SK-N-SH (cell line): Measurements from ENCODE around the gene IGHMBP2. TPM values are rescaled to one million over a fixed set of nuclear protein-coding genes. Genes with fewer than 3 reads are reported as not detected.

Experiments
- CTCF ChIA-PET: fragments of 300-600, 350-600 bp; formaldehyde crosslinking; extraction: SDS; loops from one replicate; lab custom pipeline; 2021; lab: Yijun Ruan, JAX
- POLR2A ChIA-PET: fragments of 350-600 bp; sonication (Branson Sonifier 250); formaldehyde crosslinking; extraction: SDS; loops from one replicate; lab custom pipeline; 2020; ENCODE audit warnings: antibody characterized with exemption, inconsistent platforms; lab: Yijun Ruan, JAX
- DNase-seq: peaks from one replicate; pipeline ENCODE4 v3.0.0; 2012
- H2AFZ ChIP-seq: fragments of 200-600 bp; sonication (generic); 2 replicates; pipeline ENCODE4 v1.8.1; 2016; ENCODE audit warnings: antibody characterized with exemption, mild to moderate bottlenecking, low read depth
- H3F3A ChIP-seq: fragments of 200-600 bp; sonication (generic); replicated peaks from 2 replicates; pipeline ENCODE3; 2016; ENCODE audit warnings: antibody characterized with exemption, mild to moderate bottlenecking; ENCODE audit not compliant: insufficient read depth
- H3K27ac ChIP-seq, 2 experiments: fragments of 200-500 bp in 1 of 2; fragments of 200-600 bp in 1 of 2; sonication (Bioruptor generic) in 1 of 2; sonication (generic), shearing (Covaris generic) in 1 of 2; 2 replicates each; pipeline versions ENCODE4 v1.5.1 to v1.6.1; 2014 to 2016; ENCODE audit warnings: low read depth in 2 of 2, inconsistent platforms in 1 of 2, low read length in 1 of 2, mild to moderate bottlenecking in 1 of 2, mixed read lengths in 1 of 2
- H3K27me3 ChIP-seq: fragments of 200-600 bp; sonication (generic), shearing (Covaris generic); 2 replicates; pipeline ENCODE4 v1.6.1; 2016; ENCODE audit warnings: mixed run types; ENCODE audit not compliant: insufficient read depth
- H3K36me3 ChIP-seq, 2 experiments: fragments of 200-500 bp in 1 of 2; fragments of 200-600 bp in 1 of 2; sonication (Bioruptor generic) in 1 of 2; sonication (generic) in 1 of 2; replicated peaks in 1 of 2; 2 replicates each; pipeline versions ENCODE3 to v1.5.1; 2014 to 2016; ENCODE audit warnings: low read length in 1 of 2, mild to moderate bottlenecking in 1 of 2; ENCODE audit not compliant: insufficient read depth in 2 of 2, control insufficient read depth in 1 of 2
- H3K4me1 ChIP-seq, 2 experiments: fragments of 200-500 bp in 1 of 2; fragments of 200-600 bp in 1 of 2; sonication (Bioruptor generic) in 1 of 2; sonication (generic), shearing (Covaris generic) in 1 of 2; 2 replicates each; pipeline versions ENCODE4 v1.5.1 to v1.6.1; 2014 to 2016; ENCODE audit warnings: low read depth in 1 of 2, low read length in 1 of 2, mixed run types in 1 of 2; ENCODE audit not compliant: insufficient read depth in 2 of 2, control insufficient read depth in 1 of 2
- H3K4me2 ChIP-seq: fragments of 200-600 bp; sonication (generic), shearing (Covaris generic); 2 replicates; pipeline ENCODE4 v1.6.1; 2017; ENCODE audit warnings: mixed run types
- H3K4me3 ChIP-seq, 2 experiments: fragments of 200-500 bp in 1 of 2; fragments of 200-600 bp in 1 of 2; sonication (Bioruptor generic) in 1 of 2; sonication (generic), shearing (Covaris generic) in 1 of 2; 2 replicates each; pipeline versions ENCODE4 v1.5.1 to v1.8.1; 2014 to 2016; ENCODE audit warnings: low read depth in 2 of 2, inconsistent platforms in 1 of 2, low read length in 1 of 2, mild to moderate bottlenecking in 1 of 2, mixed read lengths in 1 of 2, moderate library complexity in 1 of 2
- H3K79me2 ChIP-seq: fragments of 200-600 bp; sonication (generic); 2 replicates; pipeline ENCODE4 v1.8.1; 2017; ENCODE audit warnings: mild to moderate bottlenecking; ENCODE audit not compliant: insufficient read depth
- H3K9ac ChIP-seq: fragments of 200-600 bp; sonication (generic); 2 replicates; pipeline ENCODE4 v1.6.1; 2017; ENCODE audit warnings: mixed run types
- H3K9me2 ChIP-seq: fragments of 200-600 bp; sonication (generic); 2 replicates; pipeline ENCODE4 v1.6.1; 2017; ENCODE audit warnings: mixed run types
- H3K9me3 ChIP-seq: fragments of 200-600 bp; sonication (generic); 2 replicates; pipeline ENCODE4 v1.6.1; 2017; ENCODE audit warnings: mixed run types, mild to moderate bottlenecking, moderate library complexity
- H4K20me1 ChIP-seq: fragments of 200-600 bp; sonication (generic); 2 replicates; pipeline ENCODE4 v1.6.1; 2017; ENCODE audit warnings: mild to moderate bottlenecking, mixed run types; ENCODE audit not compliant: insufficient read depth
- FOXJ3 ChIP-seq: sonication (generic); formaldehyde crosslinking; IDR thresholded peaks from 2 replicates; pipeline ENCODE4 v1.5.1; 2020; ENCODE audit warnings: mild to moderate bottlenecking, missing genetic modification reagents
- GABPA ChIP-seq: IDR thresholded peaks from 2 replicates; pipeline ENCODE4 v1.4.0; 2012; ENCODE audit warnings: low read depth, mild to moderate bottlenecking
- JUND ChIP-seq: IDR thresholded peaks from 2 replicates; pipeline ENCODE4 v1.4.0; 2012
- MAX ChIP-seq: IDR thresholded peaks from 2 replicates; pipeline ENCODE4 v1.4.0; 2012; ENCODE audit warnings: low read depth
- MEF2A ChIP-seq: IDR thresholded peaks from 2 replicates; pipeline ENCODE4 v1.4.0; 2012; ENCODE audit warnings: low read depth, borderline replicate concordance
- NFIC ChIP-seq: IDR thresholded peaks from 2 replicates; pipeline ENCODE4 v1.4.0; 2012; ENCODE audit warnings: borderline replicate concordance
- NRF1 ChIP-seq: IDR thresholded peaks from 2 replicates; pipeline ENCODE4 v1.6.1; 2012; ENCODE audit warnings: low read depth, mild to moderate bottlenecking, low read length
- RAD21 ChIP-seq: IDR thresholded peaks from 2 replicates; pipeline ENCODE4 v1.6.1; 2012; ENCODE audit warnings: mild to moderate bottlenecking, low read length
- TAF1 ChIP-seq: IDR thresholded peaks from 2 replicates; pipeline ENCODE4 v1.6.1; 2012; ENCODE audit warnings: low read depth, mild to moderate bottlenecking, low read length, moderate library complexity, borderline replicate concordance
- TEAD4 ChIP-seq: IDR thresholded peaks from 2 replicates; pipeline ENCODE4 v1.4.0; 2012; ENCODE audit warnings: mild to moderate bottlenecking, borderline replicate concordance; ENCODE audit not compliant: insufficient read depth
- WGBS: methylation state at CpG from one replicate; pipeline ENCODE4 v1.1.6; 2017; ENCODE audit warnings: low lambda C conversion rate; 5-methylcytosine and 5-hydroxymethylcytosine counted together
- polyA plus RNA-seq, 3 experiments: library from polyadenylated mRNA; depleted of rRNA; stranded (reverse); fragments of >200 nt; gene quantifications; 2 replicates each; pipeline ENCODE4 v1.2.3, GENCODE V29; 2012
- TF ChIP-seq, protein P1 (sequence below): IDR thresholded peaks from 2 replicates; pipeline ENCODE4 v1.6.1; 2012; ENCODE audit warnings: mild to moderate bottlenecking, low read depth, low read length, moderate library complexity

IGHMBP2 gene
- polyA plus RNA-seq, 1 of the 3 experiments (the other 2 are of a cell fraction): 9.0 TPM

DNA sequence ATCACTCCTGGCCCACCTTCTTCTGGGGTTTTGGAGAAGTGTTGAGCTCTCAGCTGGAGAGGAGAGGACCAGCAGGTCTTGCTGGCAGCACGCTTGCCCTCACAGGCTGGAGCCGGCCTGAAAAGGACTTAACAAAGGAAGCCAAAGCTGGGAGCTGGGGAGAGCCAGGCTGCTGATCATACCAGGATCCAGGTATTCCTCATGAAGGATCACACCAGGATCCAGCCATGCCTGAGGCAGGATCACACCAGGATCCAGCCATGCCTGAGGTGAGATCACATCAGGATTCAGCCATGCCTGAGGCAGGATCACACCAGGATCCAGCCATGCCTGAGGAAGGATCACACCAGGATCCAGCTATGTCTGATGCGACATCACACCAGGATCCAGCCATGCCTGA is 60.1 kb downstream of the IGHMBP2 start:
- no peaks in the 10 kb centered on the region for H3K79me2 ChIP-seq
- H2AFZ ChIP-seq: no peak overlapping the region
- H3K4me2 ChIP-seq: no peak overlapping the region
- no peak overlapping the region for H3K27ac ChIP-seq
- no peaks in the 10 kb centered on the region for H3K36me3 ChIP-seq
- H4K20me1 ChIP-seq: no peaks in the 10 kb centered on the region
- DNase-seq: no peak
- no peak overlapping the region for H3K9ac ChIP-seq
- H3K27me3 ChIP-seq: no peaks in the 10 kb centered on the region; the same call in 1 of the 2 replicates
- H3K4me3 ChIP-seq: no peak overlapping the region
- H3K9me3 ChIP-seq: no peaks in the 10 kb centered on the region
- H3K4me1 ChIP-seq: peaks cover 0 to 9% of the 10 kb centered on the region in 2 experiments; a peak in 1 of 4 replicates
- POLR2A ChIA-PET: no interaction called here
- no peaks in the 10 kb centered on the region for H3K9me2 ChIP-seq
- no peak for TF ChIP-seq GABPA
- TF ChIP-seq NFIC: no peak
- TF ChIP-seq FOXJ3: no peak
- TF ChIP-seq NRF1: no peak
- CTCF ChIA-PET: interaction anchor here (1.3 kb wide), 1 partner anchor 81 kb away, joined by 3 read pairs; no protein-coding TSS in a partner anchor
- H3F3A ChIP-seq: no peaks in the 10 kb centered on the region
- 73% methylated on average over 3 of the region's 3 CpGs for WGBS

DNA sequence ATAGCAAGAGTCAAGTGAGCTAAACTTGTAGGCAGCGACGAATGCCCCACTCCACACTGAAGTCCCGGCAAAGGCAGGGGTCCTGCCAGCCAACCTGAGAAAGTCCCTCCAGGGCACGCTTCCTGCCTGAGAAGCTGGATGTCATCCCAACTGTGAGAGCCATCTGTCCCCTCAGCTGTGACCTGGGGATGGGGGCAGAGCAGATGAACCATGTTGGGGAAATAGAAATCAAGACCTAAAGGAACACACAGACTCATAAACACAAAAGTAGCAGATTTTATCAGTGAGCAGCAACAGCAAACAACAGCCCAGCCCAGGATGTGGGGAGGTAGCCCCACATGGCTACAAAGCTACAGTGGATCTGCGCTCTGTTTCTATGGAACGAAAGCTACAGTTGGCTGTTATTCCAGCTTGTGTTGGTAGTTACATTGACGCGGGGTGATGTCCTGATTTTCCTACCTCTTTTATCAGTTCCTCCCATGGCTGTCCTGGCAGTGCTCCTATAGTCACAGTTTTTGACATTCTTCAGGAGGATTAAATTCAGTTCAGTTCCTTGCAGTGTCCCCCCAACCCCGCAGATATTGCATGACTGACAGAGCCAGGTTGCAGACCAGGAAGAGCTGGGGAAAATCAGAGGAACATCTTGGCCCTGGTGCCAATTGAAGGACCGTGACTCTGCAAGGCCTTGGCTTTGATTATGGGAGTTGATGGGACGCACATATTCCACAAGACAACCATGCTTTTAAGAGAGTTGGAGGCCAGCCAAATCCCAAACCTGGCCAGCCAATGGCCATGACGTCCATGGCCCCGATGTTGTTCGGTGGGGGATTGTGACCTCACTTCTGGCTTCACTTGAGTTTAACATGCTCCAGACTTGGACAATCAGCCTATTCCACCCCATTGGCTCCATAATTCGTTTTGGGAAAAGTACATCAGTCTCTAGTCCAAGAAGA is 62.5 kb downstream of the IGHMBP2 start:
- H3K9ac ChIP-seq: no peak overlapping the region
- POLR2A ChIA-PET: no interaction called here
- peaks cover 0 to 2% of the 10 kb centered on the region in 2 experiments; a peak in 1 of 4 replicates for H3K4me1 ChIP-seq
- WGBS: 64% methylated on average over 14 of the region's 15 CpGs
- no peak for TF ChIP-seq TEAD4
- no peak for TF ChIP-seq TAF1
- TF ChIP-seq MAX: no peak
- TF ChIP-seq NFIC: no peak
- no peak for TF ChIP-seq RAD21
- TF ChIP-seq MEF2A: no peak
- no peak for TF ChIP-seq GABPA
- TF ChIP-seq, protein P1, sequence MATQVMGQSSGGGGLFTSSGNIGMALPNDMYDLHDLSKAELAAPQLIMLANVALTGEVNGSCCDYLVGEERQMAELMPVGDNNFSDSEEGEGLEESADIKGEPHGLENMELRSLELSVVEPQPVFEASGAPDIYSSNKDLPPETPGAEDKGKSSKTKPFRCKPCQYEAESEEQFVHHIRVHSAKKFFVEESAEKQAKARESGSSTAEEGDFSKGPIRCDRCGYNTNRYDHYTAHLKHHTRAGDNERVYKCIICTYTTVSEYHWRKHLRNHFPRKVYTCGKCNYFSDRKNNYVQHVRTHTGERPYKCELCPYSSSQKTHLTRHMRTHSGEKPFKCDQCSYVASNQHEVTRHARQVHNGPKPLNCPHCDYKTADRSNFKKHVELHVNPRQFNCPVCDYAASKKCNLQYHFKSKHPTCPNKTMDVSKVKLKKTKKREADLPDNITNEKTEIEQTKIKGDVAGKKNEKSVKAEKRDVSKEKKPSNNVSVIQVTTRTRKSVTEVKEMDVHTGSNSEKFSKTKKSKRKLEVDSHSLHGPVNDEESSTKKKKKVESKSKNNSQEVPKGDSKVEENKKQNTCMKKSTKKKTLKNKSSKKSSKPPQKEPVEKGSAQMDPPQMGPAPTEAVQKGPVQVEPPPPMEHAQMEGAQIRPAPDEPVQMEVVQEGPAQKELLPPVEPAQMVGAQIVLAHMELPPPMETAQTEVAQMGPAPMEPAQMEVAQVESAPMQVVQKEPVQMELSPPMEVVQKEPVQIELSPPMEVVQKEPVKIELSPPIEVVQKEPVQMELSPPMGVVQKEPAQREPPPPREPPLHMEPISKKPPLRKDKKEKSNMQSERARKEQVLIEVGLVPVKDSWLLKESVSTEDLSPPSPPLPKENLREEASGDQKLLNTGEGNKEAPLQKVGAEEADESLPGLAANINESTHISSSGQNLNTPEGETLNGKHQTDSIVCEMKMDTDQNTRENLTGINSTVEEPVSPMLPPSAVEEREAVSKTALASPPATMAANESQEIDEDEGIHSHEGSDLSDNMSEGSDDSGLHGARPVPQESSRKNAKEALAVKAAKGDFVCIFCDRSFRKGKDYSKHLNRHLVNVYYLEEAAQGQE: no peak
- TF ChIP-seq JUND: no peak
- no peaks in the 10 kb centered on the region for H3K9me3 ChIP-seq
- no peaks in the 10 kb centered on the region; the same call in 1 of the 2 replicates for H3K27me3 ChIP-seq
- DNase-seq: no peak
- H3K4me2 ChIP-seq: no peak overlapping the region
- no peak overlapping the region for H3K27ac ChIP-seq
- H3F3A ChIP-seq: no peaks in the 10 kb centered on the region
- no peaks in the 10 kb centered on the region for H3K79me2 ChIP-seq
- H3K9me2 ChIP-seq: no peaks in the 10 kb centered on the region
- H2AFZ ChIP-seq: no peak overlapping the region
- H4K20me1 ChIP-seq: no peaks in the 10 kb centered on the region
- CTCF ChIA-PET: interaction anchor here (1.2 kb wide), 1 partner anchor 78 kb away, joined by 4 read pairs; no protein-coding TSS in a partner anchor
- no peak overlapping the region for H3K4me3 ChIP-seq
- H3K36me3 ChIP-seq: no peaks in the 10 kb centered on the region
